Pancreas (tissue), 10 donors: ENCODE measurements around the gene AIDA. TPM values are rescaled to one million over a fixed set of nuclear protein-coding genes. Genes with fewer than 3 reads are reported as not detected.

Experiments
- ATAC-seq, 4 donors: fragments of 200-7000 bp; cut with Tn5 transposase; one replicate each; pipeline versions ENCODE4 v1.8.0 to v1.9.1; 2020; ENCODE audit warnings: mild to moderate bottlenecking in 4 of 4, moderate library complexity in 4 of 4
- DNase-seq, 6 donors: peaks; one replicate each; pipeline ENCODE4 v3.0.0-alpha.2; 2020
- FAIRE-seq: peaks from 2 replicates; lab custom pipeline; 2012; peaks lifted over from hg19 to GRCh38; lab: Jason Lieb, UNC
- H3K27ac ChIP-seq, 4 donors: fragments of 200-600 bp; sonication (generic); 1 replicate in 3 of 4; 2 replicates in 1 of 4; pipeline versions ENCODE4 v1.5.0 to v1.8.0; 2020
- H3K27me3 ChIP-seq, 4 donors: fragments of 200-600 bp; one replicate each; pipeline ENCODE4 v1.8.0; 2021
- H3K36me3 ChIP-seq, 3 donors: fragments of 200-600 bp; sonication (generic) in 1 of 3; one replicate each; pipeline versions ENCODE4 v1.5.0 to v1.8.0; 2020 to 2021
- H3K4me1 ChIP-seq, 3 donors: fragments of 200-600 bp; one replicate each; pipeline ENCODE4 v1.8.0; 2021
- H3K4me3 ChIP-seq, 4 donors: fragments of 200-600 bp; sonication (generic) in 2 of 4; one replicate each; pipeline versions ENCODE4 v1.5.0 to v1.8.0; 2020 to 2021
- H3K9me3 ChIP-seq, 4 donors: fragments of 200-600 bp; one replicate each; pipeline ENCODE4 v1.8.0; 2021
- CTCF ChIP-seq, 4 donors: fragments of 200-600 bp; sonication (generic) in 3 of 4; IDR thresholded peaks; one replicate each; pipeline versions ENCODE4 v1.5.0 to v1.8.0; 2021; ENCODE audit warnings: antibody characterized with exemption in 4 of 4
- WGBS, 2 donors: extraction: QIAGEN DNeasy Blood & Tissue Kit; methylation state at CpG; one replicate each; pipeline ENCODE4 v1.1.7; 2013; 5-methylcytosine and 5-hydroxymethylcytosine counted together
- intact Hi-C, 3 donors: fragments of 100-400 bp; cut with DNase I; formaldehyde crosslinking; loops; one replicate each; pipeline versions ENCODE4 v1.11.1 to v1.14.2; 2022
- polyA plus RNA-seq, 2 donors: library from polyadenylated mRNA; stranded (reverse); fragments of 200-250 nt; gene quantifications; one replicate each; pipeline ENCODE4 v1.2.3, GENCODE V29; 2013
- total RNA-seq, 6 donors: library from RNA; stranded (reverse); fragmentation: NEBNext Ultra II Directional in 4 of 6; extraction: Animal tissue kit (Norgen Biotek cat#: 25700) in 4 of 6; gene quantifications; one replicate each; pipeline versions ENCODE4 v1.2.1 to v1.2.4, GENCODE V29; 2021 to 2023
- donor health status: healthy with polysubstance abuse.
- donor health status: DM: no; HTN: no; CAD: no; lungs with moderate emphysema.
- donor health status: DM: no; HTN: no; CAD: no.
- donor health status: control.
- donor health status: control.
- donor health status: Bipolar disorder and iron deficiency.
- donor health status: DM: yes; HTN: yes; CAD: no.
- donor health status: DM: no; HTN: no; CAD: no.
- donor health status: DM: no; HTN: no; CAD: no.
- donor health status: DM: yes; HTN: yes; CAD: no.

The AIDA gene
- total and polyA plus RNA-seq, 8 donors: 20.1 to 41.9 (median 26.0) TPM

GRCh38 chr1:222713091-222713961 lies 1.0 kb upstream of the AIDA start:
- H3K4me3 ChIP-seq: peak overlapping the region; percentile 55 to 76 (median 68)
- TF ChIP-seq CTCF (IDR thresholded peaks at IDR 0.05): no peak
- intact Hi-C loops: no loop called here
- peaks cover 0 to 4% (median 0%) of the 10 kb centered on the region in 3 donors for H3K36me3 ChIP-seq
- H3K4me1 ChIP-seq: peaks cover 0 to 10% (median 10%) of the 10 kb centered on the region in 3 donors
- 0 to 1% methylated on average over 39 of the region's 39 CpGs for WGBS, 2 donors
- no peaks in the 10 kb centered on the region for H3K27me3 ChIP-seq
- H3K9me3 ChIP-seq: no peaks in the 10 kb centered on the region
- peak overlapping the region; percentile 94 to 99 (median 98) for H3K27ac ChIP-seq
- FAIRE-seq (no peak), DNase-seq (peak; percentile 88 to 97 (median 92)), ATAC-seq (peak; percentile 84 to 92 (median 85))

DNA sequence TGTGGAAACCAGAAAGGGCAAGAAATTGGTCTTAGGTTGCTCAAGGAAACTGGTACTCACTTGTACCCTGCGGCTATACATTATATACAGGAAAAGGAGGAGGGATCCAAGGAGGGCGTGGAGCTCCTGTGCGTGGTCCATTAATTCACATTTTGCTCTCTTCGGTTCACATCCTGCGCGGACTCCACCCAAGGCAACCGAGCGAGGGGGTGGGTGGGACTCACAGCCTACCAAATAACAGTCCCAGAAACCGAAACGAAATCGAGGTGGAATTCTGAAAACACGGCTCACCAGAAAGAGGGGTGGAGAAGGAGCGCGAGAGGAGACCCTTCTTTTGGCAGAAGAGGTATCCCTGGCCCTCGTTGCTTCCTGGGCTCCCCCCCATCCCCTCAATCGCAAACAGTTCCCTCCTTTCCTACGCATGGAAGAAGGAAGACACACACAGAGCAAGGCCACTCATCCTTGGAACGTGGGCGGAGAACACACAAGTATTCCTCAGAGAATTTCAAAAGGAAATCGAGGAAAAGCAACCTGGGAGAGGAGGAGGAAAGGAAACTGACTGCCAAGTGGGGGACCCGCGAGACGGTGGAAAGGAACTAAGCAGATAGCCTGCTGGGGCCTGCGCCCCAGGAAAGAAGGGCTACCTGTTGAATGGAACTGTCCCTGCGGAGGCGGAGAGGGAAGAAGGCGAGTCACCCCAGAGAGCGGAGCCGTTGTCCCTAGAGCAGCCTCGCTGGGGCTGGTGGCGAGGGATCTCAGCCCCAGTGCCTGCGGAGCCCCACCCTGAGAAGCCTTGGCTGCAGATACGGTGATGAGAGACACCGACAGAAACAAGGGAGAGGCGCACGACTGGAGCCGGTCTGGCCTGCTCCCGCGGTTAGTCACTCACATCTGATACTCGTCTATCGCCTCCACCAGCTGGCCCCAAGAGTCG lies 705 bp downstream of the AIDA start:
- Histone ChIP-seq H3K27ac (peak overlapping the region; percentile 94 to 99 (median 98)), H3K27me3 (no peaks in the 10 kb centered on the region), H3K36me3 (no peaks in the 10 kb centered on the region), H3K4me3 (peak overlapping the region; percentile 55 to 76 (median 68)), H3K4me1 (peaks cover 0 to 10% (median 10%) of the 10 kb centered on the region in 3 donors), H3K9me3 (no peaks in the 10 kb centered on the region)
- no peak for TF ChIP-seq CTCF (IDR thresholded peaks at IDR 0.05)
- DNase-seq (peak; percentile 39 to 80 (median 58)), ATAC-seq (peak; percentile 40 to 45 (median 42)), FAIRE-seq (no peak)
- 0 to 1% methylated on average over 41 to 42 of the region's 42 CpGs for WGBS, 2 donors
- intact Hi-C loops: no loop called here

GRCh38 chr1:222709700-222710153 lies 2.6 kb downstream of the AIDA start:
- H3K9me3 ChIP-seq: no peaks in the 10 kb centered on the region
- no peaks in the 10 kb centered on the region for H3K27me3 ChIP-seq
- no peak overlapping the region for H3K27ac ChIP-seq
- intact Hi-C loops: no loop called here
- peaks cover 0 to 10% (median 10%) of the 10 kb centered on the region in 3 donors for H3K4me1 ChIP-seq
- H3K4me3 ChIP-seq: no peak overlapping the region
- no peak for TF ChIP-seq CTCF (IDR thresholded peaks at IDR 0.05)
- 78 to 87% methylated on average over 5 of the region's 5 CpGs for WGBS, 2 donors
- FAIRE-seq: no peak
- ATAC-seq: no peak
- H3K36me3 ChIP-seq: no peaks in the 10 kb centered on the region
- DNase-seq: no peak

GRCh38 chr1:222706815-222707214 lies 5.5 kb downstream of the AIDA start:
- Histone ChIP-seq H3K9me3 (no peaks in the 10 kb centered on the region), H3K27ac (no peak overlapping the region), H3K4me3 (no peak overlapping the region), H3K27me3 (no peaks in the 10 kb centered on the region), H3K4me1 (peaks cover 13 to 16% (median 16%) of the 10 kb centered on the region in 3 donors), H3K36me3 (no peaks in the 10 kb centered on the region)
- FAIRE-seq (no peak), ATAC-seq (no peak), DNase-seq (no peak)
- TF ChIP-seq CTCF (IDR thresholded peaks at IDR 0.05): no peak
- WGBS, 2 donors: 72 to 73% methylated on average over 4 of the region's 4 CpGs
- intact Hi-C loops: no loop called here
